ENCODE data around the gene JPH4. TPM values are rescaled to one million over a fixed set of nuclear protein-coding genes. Genes with fewer than 3 reads are reported as not detected.

JPH4 gene
- total and polyA plus RNA-seq, 7 experiments from 2014 or later: 0.13 to 1.2 (median 0.16) TPM; not detected in 4

DNA sequence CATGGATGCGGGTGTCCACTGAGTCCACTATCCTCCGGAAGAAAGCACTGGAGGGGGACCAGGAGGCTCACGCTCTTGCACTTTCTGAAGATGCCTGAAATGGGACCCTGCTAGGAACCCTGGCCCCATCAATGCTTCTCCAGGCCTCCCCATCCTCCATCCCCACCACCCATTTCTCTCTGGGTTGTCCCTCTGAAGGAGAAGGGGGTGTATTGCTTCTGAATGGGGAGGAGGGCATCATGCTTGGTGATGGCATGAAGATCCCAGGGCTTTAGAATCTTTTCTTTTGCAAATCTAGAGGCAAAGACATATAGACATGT is 681 bp upstream of the JPH4 start:
- ATAC-seq: no peak
- Mint-ChIP-seq H3K36me3 (no peaks in the 10 kb centered on the region), H3K27me3 (peaks cover 45 to 65% (median 54%) of the 10 kb centered on the region in 5 donors), H3K4me1 (peaks cover 8 to 29% (median 16%) of the 10 kb centered on the region in 7 donors), H3K4me3 (peak overlapping the region in 2 of 10 donors; percentile 14 to 88), H3K27ac (no peak overlapping the region), H3K9me3 (peaks cover 0 to 2% (median 0%) of the 10 kb centered on the region in 11 donors)
- H3K27ac ChIP-seq (ENCODE audit: low read depth, low read length): no peak overlapping the region
- no peak overlapping the region for H3K4me3 ChIP-seq (ENCODE audit: low read length)
- H3K36me3 ChIP-seq (ENCODE audit: control insufficient read depth in 2 of 3, insufficient read depth in 3 of 3, low read length in 3 of 3): no peaks in the 10 kb centered on the region
- intact Hi-C loops (cut with micrococcal nuclease): no loop called here
- H3K9me3 ChIP-seq (ENCODE audit: control insufficient read depth in 2 of 3, low read length in 3 of 3): no peaks in the 10 kb centered on the region
- ChIA-PET POLR2A (no interaction called here), CTCF (no interaction called here)
- peaks cover 0 to 14% of the 10 kb centered on the region in 2 donors for H3K27me3 ChIP-seq (ENCODE audit: control insufficient read depth in 2 of 2, insufficient read depth in 2 of 2, low read length in 2 of 2)
- peaks cover 0 to 7% of the 10 kb centered on the region in 2 donors for H3K4me1 ChIP-seq (ENCODE audit: control insufficient read depth in 2 of 2, insufficient read depth in 2 of 2, low read length in 2 of 2)
- no peak for DNase-seq

DNA sequence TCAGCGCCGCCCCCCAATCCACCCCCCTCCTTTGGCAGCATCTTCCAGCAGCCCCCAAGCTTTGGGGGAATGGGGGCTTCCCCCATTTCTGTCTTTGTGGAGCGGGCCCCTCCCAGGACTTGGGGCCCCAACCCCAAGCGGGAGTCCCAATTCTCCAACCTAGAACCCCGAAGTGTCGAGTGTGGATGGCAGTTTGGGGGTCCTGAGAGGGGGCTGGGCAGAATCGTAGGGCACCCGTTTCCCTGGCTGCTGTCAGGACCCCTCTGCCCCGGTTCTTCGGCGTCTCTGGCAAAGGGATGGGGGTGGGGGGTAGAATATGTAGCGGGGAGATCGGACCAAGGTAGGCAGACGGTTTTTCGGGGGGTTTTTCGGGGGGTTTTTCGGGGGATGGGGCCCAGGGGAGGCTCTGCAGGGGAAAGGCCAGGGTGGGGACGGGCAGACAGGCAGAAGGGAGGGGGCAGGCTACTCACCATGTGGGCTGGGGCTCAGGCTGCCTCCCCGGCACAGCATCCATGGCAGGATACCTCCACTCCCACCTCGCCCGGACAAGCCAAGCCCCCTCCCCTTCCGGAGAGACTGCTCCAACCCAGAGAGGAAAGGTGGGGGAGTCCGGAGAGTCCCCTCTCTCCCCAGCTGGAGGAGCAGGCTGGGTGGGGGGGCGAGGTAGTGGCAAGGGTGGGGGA is 739 bp downstream of the JPH4 start:
- POLR2A ChIA-PET: no interaction called here
- Histone ChIP-seq H3K36me3 (ENCODE audit: control insufficient read depth in 2 of 3, insufficient read depth in 3 of 3, low read length in 3 of 3) (no peaks in the 10 kb centered on the region), H3K9me3 (ENCODE audit: control insufficient read depth in 2 of 3, low read length in 3 of 3) (no peaks in the 10 kb centered on the region), H3K27me3 (ENCODE audit: control insufficient read depth in 2 of 2, insufficient read depth in 2 of 2, low read length in 2 of 2) (peaks cover 0 to 14% of the 10 kb centered on the region in 2 donors), H3K4me3 (ENCODE audit: low read length) (no peak overlapping the region), H3K4me1 (ENCODE audit: control insufficient read depth in 2 of 2, insufficient read depth in 2 of 2, low read length in 2 of 2) (peaks cover 0 to 7% of the 10 kb centered on the region in 2 donors), H3K27ac (ENCODE audit: low read depth, low read length) (no peak overlapping the region)
- DNase-seq: no peak
- peaks cover 42 to 62% (median 46%) of the 10 kb centered on the region in 5 donors for H3K27me3 Mint-ChIP-seq
- ATAC-seq: no peak
- no peak overlapping the region for H3K27ac Mint-ChIP-seq
- intact Hi-C loops (cut with micrococcal nuclease): no loop called here
- H3K36me3 Mint-ChIP-seq: no peaks in the 10 kb centered on the region
- peak overlapping the region in 5 of 10 donors; percentile 10 to 88 (median 35) for H3K4me3 Mint-ChIP-seq
- peaks cover 8 to 29% (median 17%) of the 10 kb centered on the region in 7 donors for H3K4me1 Mint-ChIP-seq
- peaks cover 0 to 2% (median 0%) of the 10 kb centered on the region in 11 donors for H3K9me3 Mint-ChIP-seq
- CTCF ChIA-PET: no interaction called here

GRCh38 chr14:23577004-23577681 is 1.4 kb downstream of the JPH4 start:
- no peak overlapping the region for H3K27ac Mint-ChIP-seq
- peaks cover 0 to 14% of the 10 kb centered on the region in 2 donors for H3K27me3 ChIP-seq (ENCODE audit: control insufficient read depth in 2 of 2, insufficient read depth in 2 of 2, low read length in 2 of 2)
- intact Hi-C loops (cut with micrococcal nuclease): no loop called here

GRCh38 chr14:23573384-23574015 is 5.1 kb downstream of the JPH4 start:
- POLR2A ChIA-PET: no interaction called here
- Histone ChIP-seq H3K9me3 (ENCODE audit: control insufficient read depth in 2 of 3, low read length in 3 of 3) (no peaks in the 10 kb centered on the region), H3K27me3 (ENCODE audit: control insufficient read depth in 2 of 2, insufficient read depth in 2 of 2, low read length in 2 of 2) (peaks cover 0 to 14% of the 10 kb centered on the region in 2 donors), H3K4me3 (ENCODE audit: low read length) (no peak overlapping the region), H3K36me3 (ENCODE audit: control insufficient read depth in 2 of 3, insufficient read depth in 3 of 3, low read length in 3 of 3) (no peaks in the 10 kb centered on the region), H3K27ac (ENCODE audit: low read depth, low read length) (no peak overlapping the region), H3K4me1 (ENCODE audit: control insufficient read depth in 2 of 2, insufficient read depth in 2 of 2, low read length in 2 of 2) (peaks cover 0 to under 1% of the 10 kb centered on the region in 2 donors)
- H3K9me3 Mint-ChIP-seq: peaks cover 0 to 2% (median 0%) of the 10 kb centered on the region in 11 donors
- H3K27me3 Mint-ChIP-seq: peaks cover 21 to 45% (median 25%) of the 10 kb centered on the region in 5 donors
- CTCF ChIA-PET: interaction anchor here (1.0 kb wide), 1 partner anchor 58 kb away, joined by 3 read pairs; no protein-coding TSS in a partner anchor
- H3K27ac Mint-ChIP-seq: no peak overlapping the region
- H3K4me1 Mint-ChIP-seq: peaks cover 16 to 37% (median 23%) of the 10 kb centered on the region in 7 donors
- no peak overlapping the region for H3K4me3 Mint-ChIP-seq
- ATAC-seq (no peak), DNase-seq (no peak)
- intact Hi-C loops (cut with micrococcal nuclease): no loop called here
- no peaks in the 10 kb centered on the region for H3K36me3 Mint-ChIP-seq

More at GRCh38 chr14:23577004-23577681, 1.4 kb downstream of the JPH4 start:
- no peaks in the 10 kb centered on the region for H3K9me3 ChIP-seq (ENCODE audit: control insufficient read depth in 2 of 3, low read length in 3 of 3)
- Mint-ChIP-seq H3K9me3 (peaks cover 0 to 2% (median 0%) of the 10 kb centered on the region in 11 donors), H3K4me1 (peaks cover 8 to 29% (median 22%) of the 10 kb centered on the region in 7 donors), H3K36me3 (no peaks in the 10 kb centered on the region), H3K4me3 (peak overlapping the region; percentile 16 to 88 (median 72)), H3K27me3 (peaks cover 40 to 61% (median 47%) of the 10 kb centered on the region in 5 donors)
- no peaks in the 10 kb centered on the region for H3K36me3 ChIP-seq (ENCODE audit: control insufficient read depth in 2 of 3, insufficient read depth in 3 of 3, low read length in 3 of 3)
- POLR2A ChIA-PET: no interaction called here
- ATAC-seq: no peak
- CTCF ChIA-PET: no interaction called here
- no peak overlapping the region for H3K27ac ChIP-seq (ENCODE audit: low read depth, low read length)
- no peak overlapping the region for H3K4me3 ChIP-seq (ENCODE audit: low read length)
- H3K4me1 ChIP-seq (ENCODE audit: control insufficient read depth in 2 of 2, insufficient read depth in 2 of 2, low read length in 2 of 2): peaks cover 0 to 7% of the 10 kb centered on the region in 2 donors
- DNase-seq: no peak

GRCh38 chr14:23572836-23573235 is 5.8 kb downstream of the JPH4 start:
- Mint-ChIP-seq H3K27me3 (peaks cover 19 to 38% (median 23%) of the 10 kb centered on the region in 5 donors), H3K36me3 (no peaks in the 10 kb centered on the region), H3K9me3 (peaks cover 0 to 2% (median 0%) of the 10 kb centered on the region in 11 donors), H3K4me3 (no peak overlapping the region), H3K4me1 (peaks cover 16 to 41% (median 27%) of the 10 kb centered on the region in 7 donors), H3K27ac (no peak overlapping the region)
- H3K27ac ChIP-seq (ENCODE audit: low read depth, low read length): no peak overlapping the region
- H3K4me3 ChIP-seq (ENCODE audit: low read length): no peak overlapping the region
- peak; percentile 67 for ATAC-seq
- DNase-seq: no peak
- no peaks in the 10 kb centered on the region for H3K9me3 ChIP-seq (ENCODE audit: control insufficient read depth in 2 of 3, low read length in 3 of 3)
- CTCF ChIA-PET: interaction anchor here (1.0 kb wide), 1 partner anchor 59 kb away, joined by 3 read pairs; no protein-coding TSS in a partner anchor
- intact Hi-C loops (cut with micrococcal nuclease): no loop called here
- H3K36me3 ChIP-seq (ENCODE audit: control insufficient read depth in 2 of 3, insufficient read depth in 3 of 3, low read length in 3 of 3): no peaks in the 10 kb centered on the region
- H3K4me1 ChIP-seq (ENCODE audit: control insufficient read depth in 2 of 2, insufficient read depth in 2 of 2, low read length in 2 of 2): peaks cover 4 to 6% of the 10 kb centered on the region in 2 donors
- POLR2A ChIA-PET: no interaction called here
- peaks cover 0 to 11% of the 10 kb centered on the region in 2 donors for H3K27me3 ChIP-seq (ENCODE audit: control insufficient read depth in 2 of 2, insufficient read depth in 2 of 2, low read length in 2 of 2)

DNA sequence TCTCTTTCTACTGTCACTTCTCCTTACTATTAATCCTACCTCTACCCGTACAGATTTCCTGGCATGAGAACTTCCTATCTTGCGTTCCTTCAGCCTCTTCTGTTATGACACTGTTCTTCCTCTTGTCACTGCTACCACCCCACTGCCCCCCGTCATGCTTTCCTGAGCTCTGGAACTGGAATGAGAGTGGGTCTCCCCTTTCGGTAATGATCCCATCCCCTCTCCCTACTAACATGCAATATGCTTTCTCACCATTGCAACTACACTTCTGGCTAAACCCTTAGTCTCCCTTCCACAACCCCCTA is 6.1 kb downstream of the JPH4 start:
- CTCF ChIA-PET: interaction anchor here (1.0 kb wide), 1 partner anchor 60 kb away, joined by 3 read pairs; no protein-coding TSS in a partner anchor
- intact Hi-C loops (cut with micrococcal nuclease): no loop called here
- Mint-ChIP-seq H3K4me1 (peaks cover 16 to 44% (median 30%) of the 10 kb centered on the region in 7 donors), H3K36me3 (peaks cover 0 to 2% (median 0%) of the 10 kb centered on the region in 5 donors), H3K4me3 (no peak overlapping the region), H3K27me3 (peaks cover 19 to 36% (median 23%) of the 10 kb centered on the region in 5 donors), H3K9me3 (peaks cover 0 to 3% (median 0%) of the 10 kb centered on the region in 11 donors), H3K27ac (peak overlapping the region in 1 of 9 donors; percentile 7)
- no peak for DNase-seq
- Histone ChIP-seq H3K27me3 (ENCODE audit: control insufficient read depth in 2 of 2, insufficient read depth in 2 of 2, low read length in 2 of 2) (peaks cover 0 to 8% of the 10 kb centered on the region in 2 donors), H3K36me3 (ENCODE audit: control insufficient read depth in 2 of 3, insufficient read depth in 3 of 3, low read length in 3 of 3) (peaks cover 0 to 2% (median 0%) of the 10 kb centered on the region in 3 experiments), H3K4me3 (ENCODE audit: low read length) (no peak overlapping the region), H3K27ac (ENCODE audit: low read depth, low read length) (no peak overlapping the region), H3K9me3 (ENCODE audit: control insufficient read depth in 2 of 3, low read length in 3 of 3) (no peaks in the 10 kb centered on the region), H3K4me1 (ENCODE audit: control insufficient read depth in 2 of 2, insufficient read depth in 2 of 2, low read length in 2 of 2) (peaks cover 4 to 6% of the 10 kb centered on the region in 2 donors)
- POLR2A ChIA-PET: no interaction called here
- ATAC-seq: no peak
